Right lobe of liver (tissue), 6 donors: ENCODE results near the gene GBGT1. TPM values are rescaled to one million over a fixed set of nuclear protein-coding genes. Genes with fewer than 3 reads are reported as not detected.

Experiments
- ATAC-seq, 4 donors: fragments of 200-7000 bp; cut with Tn5 transposase; one replicate each; pipeline ENCODE4 v1.9.1; 2020; ENCODE audit warnings: mild to moderate bottlenecking in 4 of 4, moderate library complexity in 4 of 4
- DNase-seq, 3 donors: peaks; one replicate each; pipeline ENCODE4 v3.0.0-alpha.2; 2020
- H3K27ac ChIP-seq, 3 donors: fragments of 200-600 bp; one replicate each; pipeline ENCODE4 v1.8.0; 2022
- H3K27me3 ChIP-seq, 2 donors: fragments of 200-600 bp; one replicate each; pipeline ENCODE4 v1.8.0; 2022
- H3K36me3 ChIP-seq, 4 donors: fragments of 200-600 bp; sonication (generic) in 1 of 4; one replicate each; pipeline versions ENCODE4 v1.5.1 to v1.8.0; 2017 to 2022; ENCODE audit warnings: control low read depth in 1 of 4
- H3K4me1 ChIP-seq, 4 donors: fragments of 200-600 bp; sonication (generic) in 1 of 4; one replicate each; pipeline versions ENCODE4 v1.5.1 to v1.8.0; 2017 to 2022; ENCODE audit warnings: control low read depth in 1 of 4
- H3K4me3 ChIP-seq, 3 donors: fragments of 200-600 bp; one replicate each; pipeline ENCODE4 v1.8.0; 2022
- H3K9me3 ChIP-seq, 4 donors: fragments of 200-600 bp; sonication (generic) in 1 of 4; one replicate each; pipeline versions ENCODE4 v1.5.1 to v1.8.0; 2017 to 2022; ENCODE audit warnings: control low read depth in 1 of 4
- POLR2A ChIP-seq: fragments of 450-650 bp; IDR thresholded peaks from one replicate; pipeline ENCODE4 v1.6.1; 2017; ENCODE audit warnings: antibody characterized with exemption, mild to moderate bottlenecking
- WGBS: methylation state at CpG from one replicate; pipeline ENCODE4 v1.1.6; 2018; ENCODE audit warnings: low coverage, low lambda C conversion rate; ENCODE audit not compliant: insufficient coverage; ENCODE audit errors: missing lambda C conversion rate; 5-methylcytosine and 5-hydroxymethylcytosine counted together
- intact Hi-C, 2 donors: fragments of 100-400 bp; cut with DNase I; formaldehyde crosslinking; loops; one replicate each; pipeline versions ENCODE4 v1.11.2 to v1.14.1; 2022
- total RNA-seq, 6 experiments: library from RNA; depleted of rRNA in 2 of 6; stranded (reverse); fragments of >200 nt in 2 of 6; fragmentation: NEBNext Ultra II Directional in 3 of 6; extraction: Animal tissue kit (Norgen Biotek cat#: 25700) in 3 of 6; gene quantifications; one replicate each; pipeline versions ENCODE4 v1.1.0 to v1.2.4, GENCODE V29; 2016 to 2023
- TF ChIP-seq, protein P1 (sequence below), 4 donors: fragments of 200-600 bp in 3 of 4; fragments of 450-650 bp in 1 of 4; IDR thresholded peaks; one replicate each; pipeline versions ENCODE4 v1.5.1 to v1.8.0; 2016 to 2022; ENCODE audit warnings: antibody characterized with exemption in 4 of 4, mild to moderate bottlenecking in 2 of 4
- donor health status: DM: no; HTN: yes; CAD: no.
- donor health status: DM: no; HTN: no; CAD: no.
- donor health status: DM: no; HTN: no; CAD: no.
- donor health status: DM: no; HTN: yes; CAD: no.
- donor health status: DM: no; HTN: yes; CAD: no.

Gene GBGT1
- total RNA-seq, 6 experiments from 2014 or later = 0.68 to 3.7 (median 1.9) TPM

DNA sequence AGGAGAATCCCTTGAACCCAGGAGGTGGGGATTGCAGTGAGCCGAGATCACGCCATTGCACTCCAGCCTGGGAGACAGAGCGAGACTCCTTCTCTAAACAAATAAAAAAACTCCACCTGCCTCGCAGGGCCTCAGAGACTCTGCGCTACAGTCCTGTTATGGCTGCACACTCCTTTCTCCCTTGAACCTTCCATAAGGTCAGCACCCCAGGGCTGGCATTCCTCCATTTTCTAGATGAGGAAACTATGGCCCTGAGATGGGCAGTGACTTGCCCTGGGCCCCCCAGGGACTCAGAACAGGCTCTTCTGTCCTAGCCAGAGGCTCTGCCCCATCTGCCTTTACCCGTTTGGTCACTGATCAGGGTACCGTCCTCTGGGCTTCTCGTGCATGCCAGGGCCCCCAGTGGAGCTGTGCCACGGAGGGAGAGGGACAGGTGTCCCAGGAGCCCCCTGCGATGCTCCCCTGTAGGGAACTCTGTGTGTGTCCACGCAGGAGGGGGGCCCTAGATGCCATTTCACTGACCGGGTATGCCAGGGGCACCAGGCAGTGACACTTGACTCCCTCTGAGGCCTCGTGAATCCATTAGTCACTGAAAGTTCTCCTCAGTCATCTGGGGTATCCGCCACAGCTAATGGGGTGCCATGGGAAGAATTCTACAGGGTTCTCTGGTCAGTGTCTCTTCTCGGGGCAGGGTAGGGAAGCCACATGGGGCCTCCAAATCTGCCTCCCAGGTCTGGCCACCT lies 58.8 kb downstream of the GBGT1 start:
- WGBS = 96% methylated on average over 5 of the region's 15 CpGs
- no peaks in the 10 kb centered on the region for H3K27me3 ChIP-seq
- no peak overlapping the region for H3K27ac ChIP-seq
- DNase-seq (peak in 2 of 3 donors; percentile 12 to 49), ATAC-seq (no peak)
- H3K36me3 ChIP-seq = peaks cover 6 to 31% (median 22%) of the 10 kb centered on the region in 4 donors
- H3K9me3 ChIP-seq = no peaks in the 10 kb centered on the region
- no peak for TF ChIP-seq POLR2A
- TF ChIP-seq, protein P1, sequence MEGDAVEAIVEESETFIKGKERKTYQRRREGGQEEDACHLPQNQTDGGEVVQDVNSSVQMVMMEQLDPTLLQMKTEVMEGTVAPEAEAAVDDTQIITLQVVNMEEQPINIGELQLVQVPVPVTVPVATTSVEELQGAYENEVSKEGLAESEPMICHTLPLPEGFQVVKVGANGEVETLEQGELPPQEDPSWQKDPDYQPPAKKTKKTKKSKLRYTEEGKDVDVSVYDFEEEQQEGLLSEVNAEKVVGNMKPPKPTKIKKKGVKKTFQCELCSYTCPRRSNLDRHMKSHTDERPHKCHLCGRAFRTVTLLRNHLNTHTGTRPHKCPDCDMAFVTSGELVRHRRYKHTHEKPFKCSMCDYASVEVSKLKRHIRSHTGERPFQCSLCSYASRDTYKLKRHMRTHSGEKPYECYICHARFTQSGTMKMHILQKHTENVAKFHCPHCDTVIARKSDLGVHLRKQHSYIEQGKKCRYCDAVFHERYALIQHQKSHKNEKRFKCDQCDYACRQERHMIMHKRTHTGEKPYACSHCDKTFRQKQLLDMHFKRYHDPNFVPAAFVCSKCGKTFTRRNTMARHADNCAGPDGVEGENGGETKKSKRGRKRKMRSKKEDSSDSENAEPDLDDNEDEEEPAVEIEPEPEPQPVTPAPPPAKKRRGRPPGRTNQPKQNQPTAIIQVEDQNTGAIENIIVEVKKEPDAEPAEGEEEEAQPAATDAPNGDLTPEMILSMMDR (IDR thresholded peaks at IDR 0.05) = no peak
- H3K4me1 ChIP-seq = no peaks in the 10 kb centered on the region
- H3K4me3 ChIP-seq = no peak overlapping the region
- intact Hi-C loops = loop anchor here (5.0 kb wide), 1 partner anchor 37 kb away; no protein-coding TSS in a partner anchor

DNA sequence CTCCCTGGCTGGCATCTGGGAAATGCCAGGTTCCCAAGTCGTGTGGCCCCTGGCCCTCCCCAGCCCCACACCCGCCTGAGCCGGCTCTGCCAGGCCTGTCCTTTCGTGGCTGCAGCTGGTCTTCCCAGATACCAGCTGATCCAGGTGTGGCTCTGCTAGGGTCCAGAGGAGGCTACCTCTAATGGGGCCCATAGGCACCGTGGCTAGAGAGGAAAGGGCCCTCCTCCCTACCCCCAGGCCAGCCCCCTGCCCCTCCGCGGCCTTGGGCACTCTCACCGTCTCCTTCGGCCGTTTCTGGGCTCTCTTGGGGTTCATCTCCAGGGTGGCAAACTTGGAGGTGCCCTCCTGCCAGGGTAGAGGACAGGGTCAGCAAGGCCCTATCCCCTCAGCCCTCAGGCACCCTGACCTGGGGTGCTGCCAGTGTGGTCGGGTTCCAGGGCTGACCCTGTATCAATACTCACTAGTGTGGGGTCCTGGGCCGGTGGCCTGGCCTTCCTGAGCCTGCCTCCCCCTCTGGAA lies 59.7 kb downstream of the GBGT1 start:
- H3K27ac ChIP-seq = no peak overlapping the region
- WGBS = 80% methylated on average over 2 of the region's 12 CpGs

DNA sequence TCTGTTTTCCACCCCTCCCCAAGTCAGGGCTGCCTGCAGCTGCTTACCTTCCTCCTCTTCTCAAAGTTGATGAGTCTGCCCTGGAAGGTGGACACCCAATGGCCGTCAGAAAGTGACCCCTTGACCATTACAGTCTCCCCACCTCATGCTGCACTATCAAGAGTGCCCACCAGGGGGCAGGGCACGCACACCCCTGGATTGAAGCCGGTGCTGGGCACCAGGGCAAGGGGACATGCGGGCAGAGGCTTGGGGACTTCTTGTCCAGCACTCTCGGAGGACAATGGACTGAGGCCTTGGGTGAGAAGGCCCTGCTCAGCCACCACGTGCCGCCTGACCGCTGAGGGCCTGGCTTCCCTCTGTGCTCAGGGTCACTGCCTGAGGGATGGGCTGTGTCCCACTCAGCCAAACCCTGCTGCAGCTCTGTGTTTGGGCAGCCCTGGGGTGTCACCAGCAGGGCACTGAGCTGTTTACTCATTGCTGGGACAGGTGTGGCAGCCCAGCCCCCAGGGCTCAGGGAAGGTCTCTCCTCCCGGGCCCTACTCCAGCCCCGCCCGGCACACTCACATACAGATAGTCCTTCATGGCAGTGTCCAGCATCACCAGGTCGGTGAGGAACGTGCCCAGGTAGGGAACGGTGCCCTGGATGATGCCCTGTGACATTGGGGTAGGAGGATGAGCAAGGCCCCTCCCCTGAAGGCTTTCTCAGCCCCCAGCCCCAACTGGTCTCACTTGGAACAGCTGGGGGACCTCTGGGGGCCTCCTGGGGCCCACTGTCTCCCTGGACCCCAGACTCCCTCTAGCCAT lies 60.3 kb downstream of the GBGT1 start:
- DNase-seq (peak; percentile 69 to 80 (median 70)), ATAC-seq (peak; percentile 77 to 92 (median 84))
- intact Hi-C loops = loop anchor here (5.0 kb wide), 1 partner anchor 39 kb away; no protein-coding TSS in a partner anchor
- Histone ChIP-seq H3K27me3 (no peaks in the 10 kb centered on the region), H3K4me1 (no peaks in the 10 kb centered on the region), H3K36me3 (peaks cover 6 to 32% (median 22%) of the 10 kb centered on the region in 4 donors), H3K9me3 (no peaks in the 10 kb centered on the region), H3K27ac (no peak overlapping the region), H3K4me3 (no peak overlapping the region)
- TF ChIP-seq POLR2A = no peak
- TF ChIP-seq, protein P1 (IDR thresholded peaks at IDR 0.05) = peak; percentile 96 to 98 (median 98)
- no CpG with 5 or more reads among the region's 14 CpGs for WGBS

More for the DNA sequence above, 59.7 kb downstream of the GBGT1 start:
- peak; percentile 17 to 50 (median 44) for DNase-seq
- Histone ChIP-seq H3K27me3 (no peaks in the 10 kb centered on the region), H3K9me3 (no peaks in the 10 kb centered on the region), H3K4me1 (no peaks in the 10 kb centered on the region), H3K4me3 (no peak overlapping the region), H3K36me3 (peaks cover 6 to 30% (median 22%) of the 10 kb centered on the region in 4 donors)
- no peak for ATAC-seq
- intact Hi-C loops = loop anchor here (5.0 kb wide), 1 partner anchor 38 kb away; no protein-coding TSS in a partner anchor
- TF ChIP-seq POLR2A = no peak
- TF ChIP-seq, protein P1 (IDR thresholded peaks at IDR 0.05) = no peak

Other genes with a start within 250 kb of the GBGT1 start
- gene TSC1, start 219.3 kb downstream of the GBGT1 start, total RNA-seq = 10 to 100 TPM; 14.2 to 22.8 (median 18.3) TPM
- under 1 TPM in 3 of 6 experiments, not detected in 3; 0.24 to 0.64 (median 0.39) TPM for gene GFI1B, start 185.2 kb downstream of the GBGT1 start, total RNA-seq
- 10 to 100 TPM; 18.4 to 30.5 (median 19.8) TPM for gene GTF3C5, start 132.9 kb downstream of the GBGT1 start, total RNA-seq
- gene CEL, start 101.9 kb downstream of the GBGT1 start, total RNA-seq = under 1 TPM in 4 of 6 experiments, not detected in 2; 0.19 to 0.35 (median 0.26) TPM
- 10 to 100 TPM in 1 of 6 experiments, 1 to 10 TPM in 5; 4.3 to 19.8 (median 5.7) TPM for gene RALGDS, start 42.7 kb downstream of the GBGT1 start, total RNA-seq
- not detected for gene OBP2B, start 45.3 kb upstream of the GBGT1 start, total RNA-seq
- gene ABO, start 111.3 kb upstream of the GBGT1 start, total RNA-seq = under 1 TPM in 2 of 6 experiments, not detected in 4; 0.06 to 0.29 TPM
- 1 to 10 TPM; 5.8 to 8.8 (median 7.6) TPM for gene SURF6, start 172.3 kb upstream of the GBGT1 start, total RNA-seq
- 10 to 100 TPM in 1 of 6 experiments, 1 to 10 TPM in 5; 5.9 to 14.5 (median 8.1) TPM for gene MED22, start 184.2 kb upstream of the GBGT1 start, total RNA-seq
- 100 to 1,000 TPM; 529 to 851 (median 616) TPM for gene RPL7A, start 184.3 kb upstream of the GBGT1 start, total RNA-seq
- gene SURF1, start 192.6 kb upstream of the GBGT1 start, total RNA-seq = 10 to 100 TPM; 37.4 to 68.8 (median 44.5) TPM
- gene SURF2, start 192.6 kb upstream of the GBGT1 start, total RNA-seq = 10 to 100 TPM in 2 of 6 experiments, 1 to 10 TPM in 4; 6.3 to 16.9 (median 8.2) TPM
- gene SURF4, start 212.1 kb upstream of the GBGT1 start, total RNA-seq = 100 to 1,000 TPM; 181 to 243 (median 213) TPM
- gene STKLD1, start 212.5 kb upstream of the GBGT1 start, total RNA-seq = 1 to 10 TPM in 2 of 6 experiments, under 1 TPM in 3, not detected in 1; 0.43 to 2.6 (median 0.81) TPM